Measurements from ENCODE around the gene UPF3A.
A peak's percentile ranks its signal among the peaks of the same experiment; 100 is the strongest.

UPF3A gene

GRCh38 chr13:114279758-114280355 is 1.5 kb upstream of the UPF3A start:
- TF ChIP-seq POLR2AphosphoS5 (IDR thresholded peaks at IDR 0.05; ENCODE audit: low read depth, low read length): no peak
- TF ChIP-seq SIN3A (IDR thresholded peaks at IDR 0.05; ENCODE audit: borderline replicate concordance, insufficient read depth, low read length): no peak
- no peak for TF ChIP-seq TAF1 (IDR thresholded peaks at IDR 0.05; ENCODE audit: borderline replicate concordance, insufficient read depth, low read length)
- no peak for TF ChIP-seq REST (IDR thresholded peaks at IDR 0.05; ENCODE audit: insufficient read depth in 1 of 2, low read depth in 2 of 2, low read length in 2 of 2)
- no peak for TF ChIP-seq FOXP2 (optimal IDR thresholded peaks at IDR 0.05; ENCODE audit: borderline replicate concordance, extremely low read depth, extremely low read length, insufficient read depth)

GRCh38 chr13:114282041-114282670 is 755 bp downstream of the UPF3A start:
- no peak for TF ChIP-seq SIN3A (IDR thresholded peaks at IDR 0.05; ENCODE audit: borderline replicate concordance, insufficient read depth, low read length)
- no peak for TF ChIP-seq TAF1 (IDR thresholded peaks at IDR 0.05; ENCODE audit: borderline replicate concordance, insufficient read depth, low read length)
- no peak for TF ChIP-seq REST (IDR thresholded peaks at IDR 0.05; ENCODE audit: insufficient read depth in 1 of 2, low read depth in 2 of 2, low read length in 2 of 2)
- TF ChIP-seq FOXP2 (optimal IDR thresholded peaks at IDR 0.05; ENCODE audit: borderline replicate concordance, extremely low read depth, extremely low read length, insufficient read depth): peak; percentile 1
- no peak; the same call in 1 of the 2 replicates for TF ChIP-seq POLR2AphosphoS5 (IDR thresholded peaks at IDR 0.05; ENCODE audit: low read depth, low read length)

- TF ChIP-seq POLR2AphosphoS5 (IDR thresholded peaks at IDR 0.05; ENCODE audit: low read depth, low read length): no peak
- TF ChIP-seq SIN3A (IDR thresholded peaks at IDR 0.05; ENCODE audit: borderline replicate concordance, insufficient read depth, low read length): no peak
- TF ChIP-seq FOXP2 (optimal IDR thresholded peaks at IDR 0.05; ENCODE audit: borderline replicate concordance, extremely low read depth, extremely low read length, insufficient read depth): no peak
- no peak for TF ChIP-seq TAF1 (IDR thresholded peaks at IDR 0.05; ENCODE audit: borderline replicate concordance, insufficient read depth, low read length)
- no peak for TF ChIP-seq REST (IDR thresholded peaks at IDR 0.05; ENCODE audit: insufficient read depth in 1 of 2, low read depth in 2 of 2, low read length in 2 of 2)
Observed at GRCh38 chr13:114283576-114283975, 2.2 kb downstream of the UPF3A start.

GRCh38 chr13:114284680-114285079 is 3.3 kb downstream of the UPF3A start:
- no peak for TF ChIP-seq TAF1 (IDR thresholded peaks at IDR 0.05; ENCODE audit: borderline replicate concordance, insufficient read depth, low read length)
- no peak for TF ChIP-seq FOXP2 (optimal IDR thresholded peaks at IDR 0.05; ENCODE audit: borderline replicate concordance, extremely low read depth, extremely low read length, insufficient read depth)
- TF ChIP-seq SIN3A (IDR thresholded peaks at IDR 0.05; ENCODE audit: borderline replicate concordance, insufficient read depth, low read length): no peak
- no peak for TF ChIP-seq POLR2AphosphoS5 (IDR thresholded peaks at IDR 0.05; ENCODE audit: low read depth, low read length)

- TF ChIP-seq POLR2AphosphoS5 (IDR thresholded peaks at IDR 0.05; ENCODE audit: low read depth, low read length): no peak
- TF ChIP-seq TAF1 (IDR thresholded peaks at IDR 0.05; ENCODE audit: borderline replicate concordance, insufficient read depth, low read length): no peak
- TF ChIP-seq REST (IDR thresholded peaks at IDR 0.05; ENCODE audit: insufficient read depth in 1 of 2, low read depth in 2 of 2, low read length in 2 of 2): no peak
- no peak for TF ChIP-seq FOXP2 (optimal IDR thresholded peaks at IDR 0.05; ENCODE audit: borderline replicate concordance, extremely low read depth, extremely low read length, insufficient read depth)
- no peak for TF ChIP-seq SIN3A (IDR thresholded peaks at IDR 0.05; ENCODE audit: borderline replicate concordance, insufficient read depth, low read length)
Observed at GRCh38 chr13:114285166-114285808, 3.9 kb downstream of the UPF3A start.
